Measurements from ENCODE around the gene TRPM1. TPM values are rescaled to one million over a fixed set of nuclear protein-coding genes. Genes with fewer than 3 reads are reported as not detected.

The TRPM1 gene
- total and polyA plus RNA-seq, 4 donors: 0.05 to 0.72 (median 0.10) TPM; not detected in 1

DNA sequence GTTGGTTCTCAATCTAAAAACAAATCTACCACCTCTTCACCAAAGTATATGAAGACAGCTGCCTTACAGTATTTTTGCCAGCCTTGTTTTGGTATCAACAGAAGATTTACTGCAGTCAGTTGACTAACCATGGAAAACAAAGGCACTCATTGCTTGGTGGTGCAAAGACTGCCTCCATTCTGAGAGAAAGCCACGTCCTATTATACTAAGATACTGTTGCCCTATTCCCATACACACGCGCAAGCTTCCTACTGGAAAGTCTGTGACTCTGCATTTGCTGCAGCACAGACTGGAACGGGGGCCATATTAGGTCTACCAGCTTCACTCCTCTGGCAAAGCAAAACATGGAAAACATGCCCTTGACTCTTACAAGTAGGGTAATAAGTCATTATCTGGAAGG is 128.1 kb downstream of the TRPM1 start:
- Histone ChIP-seq H3K4me3 (ENCODE audit: low read depth, low read length) (no peak overlapping the region), H3K36me3 (ENCODE audit: control insufficient read depth, insufficient read depth, low read length) (no peaks in the 10 kb centered on the region), H3K4me1 (ENCODE audit: control insufficient read depth, insufficient read depth, low read length) (no peaks in the 10 kb centered on the region), H3K27ac (ENCODE audit: low read depth, low read length) (no peak overlapping the region), H3K9me3 (ENCODE audit: control insufficient read depth, insufficient read depth, low read length) (no peaks in the 10 kb centered on the region), H3K27me3 (ENCODE audit: control insufficient read depth, insufficient read depth, low read length) (no peaks in the 10 kb centered on the region)
- WGBS (ENCODE audit: insufficient coverage): 81% methylated on average over 4 of the region's 4 CpGs
- DNase-seq (ENCODE audit: low read depth in 4 of 6, low spot score in 6 of 6): no peak

DNA sequence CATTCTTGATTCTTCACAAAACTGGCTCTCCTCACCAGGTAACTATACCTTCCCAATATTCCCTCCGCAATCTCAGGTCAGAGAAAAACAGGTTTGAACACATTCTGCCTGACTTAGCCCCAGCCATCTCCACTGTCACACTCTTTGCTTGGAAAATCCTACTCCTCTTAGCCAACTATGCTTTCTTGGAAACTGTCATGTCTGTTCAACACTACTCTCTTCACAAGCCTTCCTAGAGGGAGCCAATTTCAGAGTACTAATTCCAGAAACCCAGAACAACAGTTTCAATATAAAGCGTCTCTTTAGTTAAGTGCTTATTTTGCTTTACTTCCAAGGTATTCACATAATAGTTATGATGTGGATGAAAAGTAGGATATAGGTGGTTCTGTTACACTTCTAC is 131.8 kb downstream of the TRPM1 start:
- H3K36me3 ChIP-seq (ENCODE audit: control insufficient read depth, insufficient read depth, low read length): no peaks in the 10 kb centered on the region

DNA sequence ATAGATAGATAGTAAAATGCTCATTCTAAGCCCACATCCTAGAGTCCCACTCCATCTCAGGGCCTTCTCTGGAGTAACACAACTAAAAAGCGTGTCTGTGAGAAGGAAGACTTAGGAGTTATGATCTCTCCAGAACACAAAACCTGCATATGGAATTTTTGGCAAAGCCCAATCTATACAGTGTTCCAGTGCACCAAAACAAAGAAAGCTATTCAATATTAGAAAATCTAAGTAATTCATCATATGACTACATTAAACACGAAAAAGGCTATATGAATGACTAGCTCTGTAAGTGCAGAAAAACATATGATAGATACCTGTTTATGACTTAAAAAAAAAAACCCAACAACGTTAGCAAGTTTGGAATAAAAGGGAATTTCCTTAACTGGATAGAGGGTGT is 137.8 kb downstream of the TRPM1 start:
- H3K27me3 ChIP-seq (ENCODE audit: control insufficient read depth, insufficient read depth, low read length): no peaks in the 10 kb centered on the region
- H3K4me3 ChIP-seq (ENCODE audit: low read depth, low read length): no peak overlapping the region
- peaks cover 5% of the 10 kb centered on the region for H3K36me3 ChIP-seq (ENCODE audit: control insufficient read depth, insufficient read depth, low read length)
- no CpG with 5 or more reads among the region's 3 CpGs for WGBS (ENCODE audit: insufficient coverage)
- H3K4me1 ChIP-seq (ENCODE audit: control insufficient read depth, insufficient read depth, low read length): no peaks in the 10 kb centered on the region
- H3K27ac ChIP-seq (ENCODE audit: low read depth, low read length): no peak overlapping the region
- no peaks in the 10 kb centered on the region for H3K9me3 ChIP-seq (ENCODE audit: control insufficient read depth, insufficient read depth, low read length)
- DNase-seq (ENCODE audit: low read depth in 4 of 6, low spot score in 6 of 6): no peak

More for the DNA sequence above, 131.8 kb downstream of the TRPM1 start:
- DNase-seq (ENCODE audit: low read depth in 4 of 6, low spot score in 6 of 6): peak in 1 of 6 donors; percentile 43
- no peaks in the 10 kb centered on the region for H3K9me3 ChIP-seq (ENCODE audit: control insufficient read depth, insufficient read depth, low read length)
- no peaks in the 10 kb centered on the region for H3K27me3 ChIP-seq (ENCODE audit: control insufficient read depth, insufficient read depth, low read length)
- no peak overlapping the region for H3K27ac ChIP-seq (ENCODE audit: low read depth, low read length)
- no peaks in the 10 kb centered on the region for H3K4me1 ChIP-seq (ENCODE audit: control insufficient read depth, insufficient read depth, low read length)
- H3K4me3 ChIP-seq (ENCODE audit: low read depth, low read length): no peak overlapping the region
- WGBS (ENCODE audit: insufficient coverage): 100% methylated on average over 1 of the region's 2 CpGs

DNA sequence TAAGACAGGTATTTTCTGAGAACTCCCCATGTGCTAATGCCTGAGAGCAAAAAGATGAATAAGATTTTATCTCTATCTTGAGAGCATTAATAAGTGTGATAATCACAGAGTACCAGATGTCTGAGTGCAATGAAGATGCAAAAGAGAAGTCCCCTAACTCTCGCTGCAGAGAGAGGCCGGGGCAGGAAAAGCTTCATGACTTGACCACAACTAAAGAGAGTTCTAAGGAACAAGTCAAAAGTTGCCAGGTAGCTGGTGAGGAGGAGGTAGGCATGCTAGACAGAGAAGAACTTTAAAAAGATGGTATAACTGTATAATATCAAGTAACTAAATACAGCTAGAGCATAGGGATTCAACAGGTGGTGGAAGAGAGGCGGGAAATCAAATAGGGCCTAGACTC is 138.9 kb downstream of the TRPM1 start:
- Histone ChIP-seq H3K36me3 (ENCODE audit: control insufficient read depth, insufficient read depth, low read length) (peaks cover 8% of the 10 kb centered on the region), H3K4me1 (ENCODE audit: control insufficient read depth, insufficient read depth, low read length) (no peaks in the 10 kb centered on the region), H3K27ac (ENCODE audit: low read depth, low read length) (no peak overlapping the region), H3K4me3 (ENCODE audit: low read depth, low read length) (no peak overlapping the region), H3K27me3 (ENCODE audit: control insufficient read depth, insufficient read depth, low read length) (no peaks in the 10 kb centered on the region), H3K9me3 (ENCODE audit: control insufficient read depth, insufficient read depth, low read length) (no peaks in the 10 kb centered on the region)
- 82% methylated on average over 2 of the region's 3 CpGs for WGBS (ENCODE audit: insufficient coverage)
- DNase-seq (ENCODE audit: low read depth in 4 of 6, low spot score in 6 of 6): no peak

DNA sequence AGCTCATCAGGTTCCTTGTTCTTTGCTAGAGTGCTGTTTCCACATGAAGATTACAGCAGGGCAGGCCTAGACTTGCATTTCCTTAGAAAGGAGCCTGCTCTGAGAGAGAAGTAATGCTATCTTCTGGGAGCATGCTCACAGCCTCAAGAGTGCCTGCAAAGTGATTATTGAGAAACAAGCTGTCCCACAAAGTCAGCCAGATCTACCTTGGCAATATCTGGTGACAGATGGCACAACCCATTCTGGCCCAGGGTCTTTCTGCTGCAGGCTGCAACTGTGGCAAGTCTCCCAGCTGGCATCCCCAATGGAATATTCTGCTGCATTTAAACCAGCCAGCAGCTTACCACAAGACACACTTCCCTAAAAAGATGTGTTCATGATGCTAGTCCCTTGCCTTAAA is 139.4 kb downstream of the TRPM1 start:
- Histone ChIP-seq H3K9me3 (ENCODE audit: control insufficient read depth, insufficient read depth, low read length) (no peaks in the 10 kb centered on the region), H3K4me3 (ENCODE audit: low read depth, low read length) (no peak overlapping the region), H3K4me1 (ENCODE audit: control insufficient read depth, insufficient read depth, low read length) (no peaks in the 10 kb centered on the region), H3K27me3 (ENCODE audit: control insufficient read depth, insufficient read depth, low read length) (no peaks in the 10 kb centered on the region), H3K36me3 (ENCODE audit: control insufficient read depth, insufficient read depth, low read length) (peaks cover 13% of the 10 kb centered on the region), H3K27ac (ENCODE audit: low read depth, low read length) (no peak overlapping the region)
- peak in 2 of 6 donors; percentile 47 to 94 for DNase-seq (ENCODE audit: low read depth in 4 of 6, low spot score in 6 of 6)

DNA sequence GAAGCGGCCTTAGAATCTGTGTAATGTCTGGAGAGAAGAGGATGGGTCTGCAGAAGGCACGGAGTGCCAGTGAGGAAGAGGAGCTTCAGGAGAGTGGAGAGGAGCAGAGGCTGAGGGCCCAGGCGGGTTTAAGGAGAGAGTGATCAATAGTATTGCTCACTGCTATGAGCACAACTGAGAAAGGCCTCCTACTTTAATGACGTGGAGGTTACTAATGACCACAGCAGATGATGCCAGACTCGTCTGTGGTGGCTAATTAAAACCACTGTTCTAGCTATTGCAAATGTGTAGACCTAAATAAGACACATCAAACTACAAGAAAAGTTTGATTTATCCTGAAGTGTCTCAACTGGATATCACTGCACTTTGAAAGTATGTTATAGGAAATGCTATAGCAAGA is 143.3 kb downstream of the TRPM1 start:
- no peak overlapping the region for H3K27ac ChIP-seq (ENCODE audit: low read depth, low read length)
- no peaks in the 10 kb centered on the region for H3K9me3 ChIP-seq (ENCODE audit: control insufficient read depth, insufficient read depth, low read length)
- WGBS (ENCODE audit: insufficient coverage): 96% methylated on average over 5 of the region's 5 CpGs
- H3K36me3 ChIP-seq (ENCODE audit: control insufficient read depth, insufficient read depth, low read length): peaks cover 17% of the 10 kb centered on the region
- H3K4me1 ChIP-seq (ENCODE audit: control insufficient read depth, insufficient read depth, low read length): no peaks in the 10 kb centered on the region
- no peaks in the 10 kb centered on the region for H3K27me3 ChIP-seq (ENCODE audit: control insufficient read depth, insufficient read depth, low read length)
- DNase-seq (ENCODE audit: low read depth in 4 of 6, low spot score in 6 of 6): no peak
- no peak overlapping the region for H3K4me3 ChIP-seq (ENCODE audit: low read depth, low read length)

DNA sequence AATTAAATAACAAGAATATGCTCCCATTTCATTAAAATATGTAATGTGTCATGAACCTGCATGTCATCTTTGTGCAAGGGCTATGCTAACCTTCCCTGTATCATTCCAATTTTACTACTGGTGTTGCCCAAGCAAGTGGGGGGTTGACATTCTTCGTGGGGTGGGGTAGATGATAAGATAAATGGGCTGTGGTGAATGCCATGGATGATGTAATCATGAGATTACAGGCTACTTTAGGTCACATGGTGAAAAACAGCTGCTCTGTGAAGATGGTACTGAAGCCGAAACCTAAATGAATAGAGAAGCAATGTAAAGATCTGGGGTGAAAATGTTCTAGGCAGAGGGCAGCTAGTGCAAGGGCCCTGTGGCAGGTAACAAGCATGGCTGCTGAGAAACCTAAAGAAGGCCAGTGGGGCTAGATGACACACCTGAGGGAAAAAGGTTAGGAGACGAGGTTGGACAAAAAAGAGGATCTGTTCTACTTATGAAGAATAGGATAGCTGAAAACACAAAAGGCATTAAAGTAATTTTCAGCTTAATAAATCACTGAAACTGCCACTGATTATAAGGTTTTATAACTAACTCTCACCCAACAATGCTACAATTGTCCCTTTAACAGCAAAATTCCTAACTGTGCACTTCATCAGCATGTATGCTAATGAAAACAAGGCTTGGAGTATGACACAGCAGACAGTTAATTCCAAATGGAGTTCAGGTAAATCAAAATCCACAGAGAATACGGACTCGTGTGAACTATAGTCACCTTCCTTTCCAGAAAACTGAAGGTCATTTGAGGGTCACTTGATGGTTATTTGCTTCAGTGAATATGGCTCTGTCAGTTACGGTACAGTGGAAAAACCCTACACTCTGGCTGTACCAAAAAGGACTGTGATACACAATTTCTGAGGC is 145.1 kb downstream of the TRPM1 start:
- H3K4me3 ChIP-seq (ENCODE audit: low read depth, low read length): no peak overlapping the region
- H3K36me3 ChIP-seq (ENCODE audit: control insufficient read depth, insufficient read depth, low read length): peaks cover 29% of the 10 kb centered on the region
- WGBS (ENCODE audit: insufficient coverage): 90% methylated on average over 2 of the region's 6 CpGs
- DNase-seq (ENCODE audit: low read depth in 4 of 6, low spot score in 6 of 6): no peak
- H3K9me3 ChIP-seq (ENCODE audit: control insufficient read depth, insufficient read depth, low read length): no peaks in the 10 kb centered on the region
- no peaks in the 10 kb centered on the region for H3K4me1 ChIP-seq (ENCODE audit: control insufficient read depth, insufficient read depth, low read length)
- H3K27ac ChIP-seq (ENCODE audit: low read depth, low read length): no peak overlapping the region
- H3K27me3 ChIP-seq (ENCODE audit: control insufficient read depth, insufficient read depth, low read length): no peaks in the 10 kb centered on the region

DNA sequence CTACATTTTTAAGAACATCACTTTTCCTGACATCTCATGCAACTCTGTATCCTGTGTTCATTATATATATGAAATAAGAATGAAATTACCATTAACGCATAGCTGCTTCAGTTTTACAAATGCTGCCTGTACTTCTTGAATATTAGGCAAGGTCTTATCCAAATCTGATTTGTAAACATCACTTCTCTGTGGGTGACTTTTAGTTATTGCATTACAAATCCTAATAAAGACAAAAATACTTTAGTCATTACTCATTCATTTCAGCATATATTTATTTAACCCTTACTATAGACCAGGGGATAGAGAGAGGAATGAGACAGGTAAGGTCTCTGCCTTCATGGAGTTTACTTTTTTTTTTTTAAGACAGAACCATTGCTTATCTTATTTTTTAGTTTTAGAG is 146.9 kb downstream of the TRPM1 start:
- DNase-seq (ENCODE audit: low read depth in 4 of 6, low spot score in 6 of 6): no peak
- no peaks in the 10 kb centered on the region for H3K9me3 ChIP-seq (ENCODE audit: control insufficient read depth, insufficient read depth, low read length)
- H3K4me3 ChIP-seq (ENCODE audit: low read depth, low read length): no peak overlapping the region
- no peaks in the 10 kb centered on the region for H3K27me3 ChIP-seq (ENCODE audit: control insufficient read depth, insufficient read depth, low read length)
- H3K4me1 ChIP-seq (ENCODE audit: control insufficient read depth, insufficient read depth, low read length): no peaks in the 10 kb centered on the region
- peaks cover 30% of the 10 kb centered on the region for H3K36me3 ChIP-seq (ENCODE audit: control insufficient read depth, insufficient read depth, low read length)
- no CpG with 5 or more reads among the region's 1 CpG for WGBS (ENCODE audit: insufficient coverage)
- H3K27ac ChIP-seq (ENCODE audit: low read depth, low read length): no peak overlapping the region

DNA sequence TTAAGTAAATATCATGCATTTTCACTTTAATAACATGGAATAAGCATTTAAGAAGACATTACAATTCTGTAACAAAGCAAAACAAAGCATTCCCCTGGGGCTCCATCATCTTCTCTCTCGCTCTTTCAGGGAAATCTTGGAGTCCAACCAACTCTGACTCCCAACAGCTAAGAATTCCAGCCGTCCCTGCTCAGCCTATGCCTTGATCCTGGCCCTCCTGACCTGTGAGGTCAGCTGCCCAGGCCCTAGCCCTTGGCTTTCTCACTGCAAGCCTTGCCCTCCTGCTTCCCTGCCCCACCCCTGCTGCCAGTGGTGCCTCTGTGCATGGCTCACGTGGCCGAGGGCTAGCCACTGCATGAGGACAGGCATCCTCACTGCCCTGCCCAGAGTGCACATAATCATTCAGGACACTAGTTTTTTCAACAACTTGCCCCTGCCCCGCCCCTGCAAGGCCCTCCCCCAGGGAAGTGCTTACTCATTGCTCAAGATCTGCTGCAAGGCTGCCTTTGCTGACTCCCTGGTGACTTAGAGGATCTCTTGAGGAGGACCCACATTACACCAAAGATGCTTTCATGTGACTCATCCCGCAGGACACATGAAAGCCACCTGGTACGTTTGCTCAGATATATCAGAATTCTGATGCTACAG is 147.7 kb downstream of the TRPM1 start:
- Histone ChIP-seq H3K9me3 (ENCODE audit: control insufficient read depth, insufficient read depth, low read length) (no peaks in the 10 kb centered on the region), H3K4me1 (ENCODE audit: control insufficient read depth, insufficient read depth, low read length) (no peaks in the 10 kb centered on the region), H3K27ac (ENCODE audit: low read depth, low read length) (no peak overlapping the region), H3K27me3 (ENCODE audit: control insufficient read depth, insufficient read depth, low read length) (no peaks in the 10 kb centered on the region), H3K36me3 (ENCODE audit: control insufficient read depth, insufficient read depth, low read length) (peaks cover 30% of the 10 kb centered on the region), H3K4me3 (ENCODE audit: low read depth, low read length) (no peak overlapping the region)
- DNase-seq (ENCODE audit: low read depth in 4 of 6, low spot score in 6 of 6): no peak
- 78% methylated on average over 5 of the region's 7 CpGs for WGBS (ENCODE audit: insufficient coverage)

DNA sequence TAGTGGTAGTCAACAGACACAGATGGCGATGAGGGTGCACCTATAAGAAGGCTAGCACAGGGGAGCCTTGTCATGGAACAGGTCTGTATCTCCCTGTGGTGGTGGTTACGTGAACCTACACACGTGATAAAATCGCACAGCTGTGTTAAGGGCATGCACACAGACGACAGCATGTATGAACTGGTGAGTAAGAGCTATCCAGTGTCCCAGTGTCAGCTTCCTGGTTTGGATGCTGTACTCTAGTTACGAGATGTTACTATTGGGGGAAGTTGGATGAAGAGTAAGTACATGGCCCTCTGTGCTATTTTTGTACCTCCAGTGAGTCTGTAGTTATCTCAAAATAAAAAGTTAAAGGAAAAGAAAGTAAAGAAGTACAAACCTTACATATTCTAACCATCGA is 148.3 kb downstream of the TRPM1 start:
- H3K9me3 ChIP-seq (ENCODE audit: control insufficient read depth, insufficient read depth, low read length): no peaks in the 10 kb centered on the region
- no peaks in the 10 kb centered on the region for H3K27me3 ChIP-seq (ENCODE audit: control insufficient read depth, insufficient read depth, low read length)
- no peak overlapping the region for H3K27ac ChIP-seq (ENCODE audit: low read depth, low read length)
- H3K4me3 ChIP-seq (ENCODE audit: low read depth, low read length): no peak overlapping the region
- no peaks in the 10 kb centered on the region for H3K4me1 ChIP-seq (ENCODE audit: control insufficient read depth, insufficient read depth, low read length)
- DNase-seq (ENCODE audit: low read depth in 4 of 6, low spot score in 6 of 6): no peak
- WGBS (ENCODE audit: insufficient coverage): 100% methylated on average over 5 of the region's 7 CpGs
- H3K36me3 ChIP-seq (ENCODE audit: control insufficient read depth, insufficient read depth, low read length): peaks cover 30% of the 10 kb centered on the region
